Hepatocyte (in vitro differentiated cells): ENCODE measurements around the gene PCDHA4. TPM values are rescaled to one million over a fixed set of nuclear protein-coding genes. Genes with fewer than 3 reads are reported as not detected.
"Not testable (repeated sequence)": the region's sequence is repeated elsewhere in the genome, so short reads cannot be mapped to it uniquely, and the experiment has no call there.

Experiments
- DNase-seq: peaks from one replicate; pipeline ENCODE4 v3.0.0-alpha.2; 2016; ENCODE audit warnings: low spot score
- H2AFZ ChIP-seq: fragments of 200-600 bp; sonication (generic); 2 replicates; pipeline ENCODE4 v1.6.0; 2016; ENCODE audit warnings: antibody characterized with exemption, mild to moderate bottlenecking
- H3K27ac ChIP-seq: fragments of 200-600 bp; sonication (generic); 2 replicates; pipeline ENCODE4 v1.5.1; 2016; ENCODE audit warnings: mild to moderate bottlenecking
- H3K27me3 ChIP-seq: fragments of 200-600 bp; sonication (generic); 2 replicates; pipeline ENCODE4 v1.6.1; 2016
- H3K36me3 ChIP-seq: fragments of 200-600 bp; sonication (generic); replicated peaks from 2 replicates; pipeline ENCODE4 v1.5.1; 2016; ENCODE audit warnings: low read depth; ENCODE audit not compliant: insufficient read depth
- H3K4me1 ChIP-seq: fragments of 200-600 bp; sonication (generic); 2 replicates; pipeline ENCODE4 v1.5.1; 2016; ENCODE audit warnings: mild to moderate bottlenecking, moderate library complexity; ENCODE audit not compliant: insufficient read depth
- H3K4me2 ChIP-seq: fragments of 200-600 bp; sonication (generic); 2 replicates; pipeline ENCODE4 v1.6.0; 2016
- H3K4me3 ChIP-seq: fragments of 200-600 bp; sonication (generic); 2 replicates; pipeline ENCODE4 v1.5.1; 2016; ENCODE audit warnings: mild to moderate bottlenecking
- H3K79me2 ChIP-seq: fragments of 200-600 bp; sonication (generic); 2 replicates; pipeline ENCODE4 v1.6.0; 2017; ENCODE audit warnings: mild to moderate bottlenecking
- H3K9me2 ChIP-seq: fragments of 200-600 bp; sonication (generic); replicated peaks from 2 replicates; pipeline ENCODE4 v1.6.0; 2017; ENCODE audit warnings: mild to moderate bottlenecking; ENCODE audit not compliant: insufficient read depth
- H3K9me3 ChIP-seq: fragments of 200-600 bp; sonication (generic); 2 replicates; pipeline ENCODE4 v1.5.1; 2016; ENCODE audit warnings: low read depth, mild to moderate bottlenecking
- H4K20me1 ChIP-seq: fragments of 200-600 bp; sonication (generic); 2 replicates; pipeline ENCODE4 v1.6.0; 2016; ENCODE audit warnings: mild to moderate bottlenecking; ENCODE audit not compliant: insufficient read depth, poor library complexity, severe bottlenecking
- CTCF ChIP-seq: fragments of 200-600 bp; sonication (generic); IDR thresholded peaks from 2 replicates; pipeline ENCODE4 v1.5.1; 2016; ENCODE audit warnings: antibody characterized with exemption, mild to moderate bottlenecking; ENCODE audit not compliant: poor library complexity
- EZH2 ChIP-seq: fragments of 200-600 bp; sonication (generic); IDR thresholded peaks from 2 replicates; pipeline ENCODE4 v1.6.1; 2016; ENCODE audit warnings: antibody characterized with exemption, mild to moderate bottlenecking, borderline replicate concordance
- EZH2phosphoT487 ChIP-seq: fragments of 200-600 bp; sonication (generic); IDR thresholded peaks from one replicate; pipeline ENCODE4 v1.6.1; 2018; ENCODE audit warnings: antibody characterized with exemption, mild to moderate bottlenecking, low read depth, moderate library complexity; ENCODE audit not compliant: unreplicated experiment, severe bottlenecking
- WGBS: methylation state at CpG from one replicate; pipeline ENCODE4 v1.1.6; 2016; ENCODE audit warnings: low lambda C conversion rate; ENCODE audit errors: missing lambda C conversion rate; 5-methylcytosine and 5-hydroxymethylcytosine counted together
- polyA plus RNA-seq: library from polyadenylated mRNA; unstranded; fragments of >200 nt; fragmentation: Nextera tagmentation; extraction: Ambion mirVana; gene quantifications from 2 replicates; pipeline ENCODE4 v1.2.1, GENCODE V29; 2016
- total RNA-seq: library from RNA; depleted of rRNA; stranded (reverse); fragments of >200 nt; gene quantifications from 2 replicates; pipeline ENCODE4 v1.2.3, GENCODE V29; 2014

PCDHA4 gene
- total and polyA plus RNA-seq, 2 experiments from 2014 or later = 9.1 to 30.0 TPM

- Histone ChIP-seq H3K4me2 (no peak overlapping the region), H3K27me3 (no peaks in the 10 kb centered on the region)
- 99% methylated on average over 35 of the region's 53 CpGs for WGBS
Observed at GRCh38 chr5:140802781-140803271, 4.0 kb upstream of the PCDHA4 start.

DNA sequence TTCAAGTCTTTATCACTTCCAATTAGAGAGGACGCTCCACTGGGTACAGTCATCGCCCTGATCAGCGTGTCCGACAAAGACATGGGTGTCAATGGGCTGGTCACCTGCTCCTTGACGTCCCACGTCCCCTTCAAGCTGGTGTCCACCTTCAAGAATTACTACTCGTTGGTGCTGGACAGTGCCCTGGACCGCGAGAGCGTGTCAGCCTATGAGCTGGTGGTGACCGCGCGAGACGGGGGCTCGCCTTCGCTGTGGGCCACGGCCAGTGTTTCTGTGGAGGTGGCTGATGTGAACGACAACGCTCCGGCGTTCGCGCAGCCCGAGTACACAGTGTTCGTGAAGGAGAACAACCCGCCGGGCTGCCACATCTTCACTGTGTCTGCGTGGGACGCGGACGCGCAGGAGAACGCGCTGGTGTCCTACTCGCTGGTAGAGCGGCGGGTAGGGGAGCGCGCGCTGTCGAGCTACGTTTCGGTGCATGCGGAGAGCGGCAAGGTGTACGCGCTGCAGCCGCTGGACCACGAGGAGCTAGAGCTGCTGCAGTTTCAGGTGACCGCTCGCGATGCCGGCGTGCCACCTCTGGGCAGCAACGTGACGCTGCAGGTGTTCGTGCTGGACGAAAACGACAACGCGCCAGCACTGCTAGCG is 1.5 kb downstream of the PCDHA4 start:
- H4K20me1 ChIP-seq, H2AFZ ChIP-seq, H3K4me3 ChIP-seq, H3K9me2 ChIP-seq, DNase-seq, H3K9me3 ChIP-seq, H3K36me3 ChIP-seq, H3K27me3 ChIP-seq, H3K27ac ChIP-seq, H3K4me1 ChIP-seq: not testable (repeated sequence)
- peak overlapping the region; percentile 80 for H3K4me2 ChIP-seq
- 99% methylated on average over 57 of the region's 62 CpGs for WGBS
- peaks cover 23% of the 10 kb centered on the region for H3K79me2 ChIP-seq

More at GRCh38 chr5:140802781-140803271, 4.0 kb upstream of the PCDHA4 start:
- H3K9me2 ChIP-seq = no peaks in the 10 kb centered on the region
- H3K4me3 ChIP-seq = no peak overlapping the region
- H3K4me1 ChIP-seq = no peaks in the 10 kb centered on the region
- no peak for DNase-seq
- H3K36me3 ChIP-seq = peaks cover 5% of the 10 kb centered on the region
- TF ChIP-seq CTCF (no peak), EZH2 (no peak), EZH2phosphoT487 (no peak)
- H3K79me2 ChIP-seq = peaks cover under 1% of the 10 kb centered on the region
- H4K20me1 ChIP-seq = no peaks in the 10 kb centered on the region
- no peak overlapping the region for H3K27ac ChIP-seq
- H2AFZ ChIP-seq = no peak overlapping the region
- H3K9me3 ChIP-seq = peaks cover 18% of the 10 kb centered on the region

DNA sequence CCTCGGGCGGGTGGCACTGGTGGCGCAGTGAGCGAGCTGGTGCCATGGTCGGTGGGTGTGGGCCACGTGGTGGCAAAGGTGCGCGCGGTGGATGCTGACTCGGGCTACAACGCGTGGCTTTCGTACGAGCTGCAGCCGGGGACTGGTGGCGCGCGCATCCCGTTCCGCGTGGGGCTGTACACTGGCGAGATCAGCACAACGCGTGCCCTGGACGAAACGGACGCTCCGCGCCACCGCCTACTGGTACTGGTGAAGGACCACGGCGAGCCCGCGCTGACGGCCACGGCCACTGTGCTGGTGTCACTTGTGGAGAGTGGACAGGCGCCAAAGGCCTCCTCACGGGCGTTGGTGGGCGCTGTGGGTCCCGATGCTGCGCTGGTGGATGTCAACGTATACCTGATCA is 2.0 kb downstream of the PCDHA4 start:
- no peaks in the 10 kb centered on the region for H4K20me1 ChIP-seq
- no peaks in the 10 kb centered on the region for H3K9me2 ChIP-seq
- DNase-seq = no peak
- no peak overlapping the region for H2AFZ ChIP-seq
- H3K4me3 ChIP-seq = no peak overlapping the region
- 97% methylated on average over 41 of the region's 43 CpGs for WGBS
- H3K36me3 ChIP-seq = no peaks in the 10 kb centered on the region
- no peak for TF ChIP-seq CTCF
- TF ChIP-seq EZH2phosphoT487 = no peak
- no peak for TF ChIP-seq EZH2
- no peak overlapping the region for H3K4me2 ChIP-seq
- no peaks in the 10 kb centered on the region for H3K4me1 ChIP-seq
- no peak overlapping the region for H3K27ac ChIP-seq
- H3K27me3 ChIP-seq = no peaks in the 10 kb centered on the region
- H3K9me3 ChIP-seq = no peaks in the 10 kb centered on the region
- H3K79me2 ChIP-seq = peaks cover 28% of the 10 kb centered on the region

- 97% methylated on average over 37 of the region's 39 CpGs for WGBS
- Histone ChIP-seq H3K27ac (no peak within 1 kb of the TSS), H4K20me1 (no peaks in the 10 kb centered on the region), H2AFZ (no peak within 1 kb of the TSS), H3K9me2 (no peaks in the 10 kb centered on the region), H3K4me3 (no peak within 1 kb of the TSS), H3K4me2 (no peak within 1 kb of the TSS), H3K79me2 (no peaks in the 10 kb centered on the region), H3K27me3 (no peaks in the 10 kb centered on the region), H3K36me3 (no peaks in the 10 kb centered on the region), H3K4me1 (no peaks in the 10 kb centered on the region), H3K9me3 (peaks cover 34% of the 10 kb centered on the region)
- no peak for DNase-seq
- TF ChIP-seq EZH2phosphoT487 (no peak), EZH2 (no peak), CTCF (no peak)
Observed at GRCh38 chr5:140821375-140822280, 14.8 kb downstream of the PCDHA4 start, which contains the start of gene PCDHA5. TSS of gene PCDHA5 (plus strand) at chr5:140821613.
